ENCODE results near the gene SYNC. TPM values are rescaled to one million over a fixed set of nuclear protein-coding genes. Genes with fewer than 3 reads are reported as not detected.

The SYNC gene
- total and polyA plus RNA-seq, 9 of the 15 experiments (the other 6 are each of a cell fraction or from before 2014, with no cell fraction given), result 0.49 to 1.1 (median 0.87) TPM

GRCh38 chr1:32650248-32650751 lies 52.3 kb downstream of the SYNC start, which contains the start of gene ZBTB8OS (continued):
- TF ChIP-seq BCLAF1 (IDR thresholded peaks at IDR 0.05; ENCODE audit: borderline replicate concordance in 1 of 2, control insufficient read depth in 1 of 2, low read depth in 2 of 2, low read length in 1 of 2) (no peak), GATAD2B (IDR thresholded peaks at IDR 0.05; ENCODE audit: borderline replicate concordance) (peak; percentile 70; the same call in 1 of the 2 replicates), HCFC1 (IDR thresholded peaks at IDR 0.05; ENCODE audit: low read depth, low read length) (peak; percentile 88), RAD21 (CRISPR knock-in tag; conservative IDR thresholded peaks at IDR 0.05 in 1 of 2, IDR thresholded peaks at IDR 0.05 in 1 of 2) (no peak; a peak in 1 of 4 replicates), FOXP1 (CRISPR knock-in tag; IDR thresholded peaks at IDR 0.05) (no peak), FOXK1 (CRISPR knock-in tag; IDR thresholded peaks at IDR 0.05; ENCODE audit: borderline replicate concordance) (no peak), BCL6 (CRISPR knock-in tag; IDR thresholded peaks at IDR 0.05) (no peak), KHSRP (IDR thresholded peaks at IDR 0.05) (0 out of 2 replicates have a peak, but pooled peaks have one; percentile 10), RUNX1 (IDR thresholded peaks at IDR 0.05; ENCODE audit: low read depth) (0 out of 2 replicates have a peak, but pooled peaks have one; percentile 21), MAX (CRISPR knock-in tag; IDR thresholded peaks at IDR 0.05) (no peak), SMARCA5 (IDR thresholded peaks at IDR 0.05) (no peak), CREB1 (IDR thresholded peaks at IDR 0.05) (peak; percentile 68), CREB1 (CRISPR knock-in tag; IDR thresholded peaks at IDR 0.05) (no peak), SP1 (CRISPR knock-in tag; IDR thresholded peaks at IDR 0.05) (peak; percentile 98), ZBTB43 (CRISPR knock-in tag; IDR thresholded peaks at IDR 0.05) (0 out of 2 replicates have a peak, but pooled peaks have one; percentile 78), EHMT2 (IDR thresholded peaks at IDR 0.05) (peak; percentile 49; the same call in 1 of the 2 replicates), MECOM (CRISPR knock-in tag; IDR thresholded peaks at IDR 0.05) (no peak), SMARCE1 (IDR thresholded peaks at IDR 0.05) (peak; percentile 46; the same call in 1 of the 2 replicates), HNRNPL (IDR thresholded peaks at IDR 0.05; ENCODE audit: low read depth, low read length) (no peak), POLR2AphosphoS2 (IDR thresholded peaks at IDR 0.05; ENCODE audit: low read length) (no peak), MNT (conservative IDR thresholded peaks at IDR 0.05) (no peak; a peak in 2 of 4 replicates)

All from K562 (cell line).